Measurements from ENCODE around the gene CALML4. TPM values are rescaled to one million over a fixed set of nuclear protein-coding genes. Genes with fewer than 3 reads are reported as not detected.
"Not testable (repeated sequence)": the region's sequence is repeated elsewhere in the genome, so short reads cannot be mapped to it uniquely, and the experiment has no call there.

Gene CALML4
- total RNA-seq, 4 donors from 2014 or later = 1.6 to 5.3 (median 3.3) TPM

DNA sequence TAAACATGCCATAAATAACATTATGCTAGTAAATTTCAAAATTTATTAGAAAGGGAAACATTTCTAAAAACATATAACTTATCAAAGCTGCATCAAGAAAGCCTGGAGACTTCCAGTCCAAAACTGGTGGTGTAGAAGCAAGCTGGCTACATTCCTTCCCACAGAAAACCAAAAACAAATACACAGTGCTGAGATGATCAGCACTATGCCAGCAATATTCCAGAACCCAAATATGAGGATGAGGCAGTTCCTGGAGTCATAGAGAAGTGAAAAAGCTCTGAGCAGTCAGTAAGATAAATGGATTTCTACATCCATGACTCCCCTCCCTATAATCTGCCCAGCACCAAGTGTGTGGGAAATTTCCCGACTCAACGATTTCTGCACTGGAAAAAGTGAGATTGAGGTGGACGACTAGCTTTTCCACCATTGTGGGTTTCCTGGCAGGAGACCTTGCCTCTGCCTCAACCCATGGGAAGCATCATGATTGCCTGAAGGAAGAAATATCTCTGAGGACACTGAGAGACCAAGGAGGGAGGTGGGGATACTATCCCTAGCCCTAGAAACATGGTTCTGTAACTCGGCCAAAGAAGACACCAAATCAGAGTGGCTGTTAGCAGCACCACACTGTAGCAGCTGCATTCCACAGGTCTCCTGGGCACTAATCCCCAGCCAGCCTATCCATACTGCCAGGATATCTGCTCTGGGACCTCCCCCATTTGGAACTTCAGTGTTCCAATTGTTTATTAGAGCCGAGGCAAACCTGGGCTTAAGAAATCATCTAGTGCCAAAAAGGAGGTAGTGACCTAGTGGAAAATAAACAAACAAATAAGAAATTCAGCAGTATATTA, 36.2 kb upstream of the CALML4 start:
- Histone ChIP-seq H3K9me3 (peaks cover 0 to 8% (median 0%) of the 10 kb centered on the region in 3 donors), H3K4me3 (no peak overlapping the region), H3K36me3 (no peaks in the 10 kb centered on the region), H3K27ac (no peak overlapping the region), H3K4me1 (no peaks in the 10 kb centered on the region), H3K27me3 (no peaks in the 10 kb centered on the region)
- no peak for TF ChIP-seq POLR2A (IDR thresholded peaks at IDR 0.05)
- TF ChIP-seq, protein P1, sequence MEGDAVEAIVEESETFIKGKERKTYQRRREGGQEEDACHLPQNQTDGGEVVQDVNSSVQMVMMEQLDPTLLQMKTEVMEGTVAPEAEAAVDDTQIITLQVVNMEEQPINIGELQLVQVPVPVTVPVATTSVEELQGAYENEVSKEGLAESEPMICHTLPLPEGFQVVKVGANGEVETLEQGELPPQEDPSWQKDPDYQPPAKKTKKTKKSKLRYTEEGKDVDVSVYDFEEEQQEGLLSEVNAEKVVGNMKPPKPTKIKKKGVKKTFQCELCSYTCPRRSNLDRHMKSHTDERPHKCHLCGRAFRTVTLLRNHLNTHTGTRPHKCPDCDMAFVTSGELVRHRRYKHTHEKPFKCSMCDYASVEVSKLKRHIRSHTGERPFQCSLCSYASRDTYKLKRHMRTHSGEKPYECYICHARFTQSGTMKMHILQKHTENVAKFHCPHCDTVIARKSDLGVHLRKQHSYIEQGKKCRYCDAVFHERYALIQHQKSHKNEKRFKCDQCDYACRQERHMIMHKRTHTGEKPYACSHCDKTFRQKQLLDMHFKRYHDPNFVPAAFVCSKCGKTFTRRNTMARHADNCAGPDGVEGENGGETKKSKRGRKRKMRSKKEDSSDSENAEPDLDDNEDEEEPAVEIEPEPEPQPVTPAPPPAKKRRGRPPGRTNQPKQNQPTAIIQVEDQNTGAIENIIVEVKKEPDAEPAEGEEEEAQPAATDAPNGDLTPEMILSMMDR (IDR thresholded peaks at IDR 0.05) = no peak
- 77% methylated on average over 4 to 5 of the region's 5 CpGs for WGBS, 2 donors
- intact Hi-C loops (cut with DNase I) = no loop called here
- no peak for DNase-seq

DNA sequence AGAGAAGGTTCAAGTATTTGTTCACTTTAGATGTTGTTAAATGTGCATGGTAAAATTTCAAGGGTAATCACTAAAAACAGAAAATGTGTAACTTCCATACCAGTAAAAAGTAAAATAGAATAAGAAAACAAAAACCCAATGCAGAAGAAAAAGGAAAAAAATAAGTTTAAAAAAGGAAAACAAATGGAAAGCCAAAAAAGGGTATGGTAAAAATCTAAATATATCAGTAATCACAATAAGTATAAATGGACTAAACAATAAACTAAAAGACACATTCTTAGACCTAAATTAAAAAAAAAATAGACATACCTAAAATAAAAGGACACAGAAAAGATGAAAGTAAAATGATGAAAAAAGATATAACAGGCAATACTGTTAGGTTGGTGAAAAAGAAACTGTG, 33.9 kb upstream of the CALML4 start:
- intact Hi-C loops (cut with DNase I) = no loop called here

DNA sequence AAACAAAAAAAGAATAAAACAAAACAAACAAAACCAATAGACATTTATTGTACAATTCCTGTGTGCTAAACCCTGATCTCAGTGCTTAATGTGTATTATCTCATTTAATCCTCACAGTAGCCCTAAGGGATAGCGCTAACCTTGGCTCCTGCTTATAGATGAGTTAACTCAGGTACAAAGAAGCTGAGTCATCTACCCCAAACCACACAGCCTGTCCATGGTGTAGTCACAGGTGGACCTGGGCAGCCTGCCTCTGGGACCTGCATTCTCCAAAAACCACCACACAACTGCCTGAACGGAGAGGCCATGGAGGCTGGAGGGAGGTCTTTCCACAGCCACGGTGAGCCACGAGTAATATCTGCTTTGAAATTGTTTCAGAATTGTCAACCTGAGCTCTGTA, 29.9 kb upstream of the CALML4 start:
- no peak for TF ChIP-seq POLR2A (IDR thresholded peaks at IDR 0.05)
- TF ChIP-seq, protein P1 (IDR thresholded peaks at IDR 0.05) = no peak
- DNase-seq = no peak
- Histone ChIP-seq H3K27me3 (peaks cover 0 to 41% (median 0%) of the 10 kb centered on the region in 4 donors), H3K27ac (no peak overlapping the region), H3K4me3 (no peak overlapping the region), H3K4me1 (peaks cover 3 to 23% (median 5%) of the 10 kb centered on the region in 3 donors), H3K36me3 (no peaks in the 10 kb centered on the region), H3K9me3 (no peaks in the 10 kb centered on the region)
- intact Hi-C loops (cut with DNase I) = no loop called here
- 44 to 58% methylated on average over 3 to 4 of the region's 4 CpGs for WGBS, 2 donors

More for the DNA sequence above, 33.9 kb upstream of the CALML4 start:
- Histone ChIP-seq H3K27me3 (peaks cover 0 to 5% (median 0%) of the 10 kb centered on the region in 4 donors), H3K9me3 (peaks cover 0 to under 1% (median 0%) of the 10 kb centered on the region in 3 donors), H3K4me1 (peaks cover 0 to 12% (median 0%) of the 10 kb centered on the region in 3 donors), H3K27ac (no peak overlapping the region), H3K36me3 (no peaks in the 10 kb centered on the region), H3K4me3 (no peak overlapping the region)
- DNase-seq = no peak
- TF ChIP-seq, protein P1 (IDR thresholded peaks at IDR 0.05) = no peak

DNA sequence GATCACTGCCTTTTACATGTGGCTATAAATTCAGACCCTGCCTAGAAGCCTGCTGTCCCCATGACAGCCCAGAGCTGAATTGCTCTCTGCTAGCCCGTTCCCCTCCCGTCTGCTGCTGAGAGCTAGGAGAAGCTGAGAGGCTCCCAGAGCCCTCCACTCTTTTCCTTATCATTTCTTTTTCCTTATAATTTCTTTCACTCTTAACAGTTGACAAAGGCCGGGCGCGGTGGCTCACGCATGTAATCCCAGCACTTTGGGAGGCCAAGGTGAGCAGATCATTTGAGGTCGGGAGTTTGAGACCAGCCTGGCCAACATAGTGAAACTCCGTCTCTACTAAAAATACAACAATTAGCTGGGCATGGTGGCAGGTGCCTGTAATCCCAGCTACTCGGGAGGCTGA, 29.4 kb upstream of the CALML4 start:
- DNase-seq; H3K4me3 ChIP-seq; H3K9me3 ChIP-seq; H3K27ac ChIP-seq; intact Hi-C loops (cut with DNase I); H3K36me3 ChIP-seq: not testable (repeated sequence)
- Histone ChIP-seq H3K27me3 (peaks cover 0 to 41% (median 0%) of the 10 kb centered on the region in 4 donors), H3K4me1 (peaks cover 4 to 26% (median 7%) of the 10 kb centered on the region in 3 donors)
- 74 to 79% methylated on average over 7 to 9 of the region's 9 CpGs for WGBS, 2 donors

DNA sequence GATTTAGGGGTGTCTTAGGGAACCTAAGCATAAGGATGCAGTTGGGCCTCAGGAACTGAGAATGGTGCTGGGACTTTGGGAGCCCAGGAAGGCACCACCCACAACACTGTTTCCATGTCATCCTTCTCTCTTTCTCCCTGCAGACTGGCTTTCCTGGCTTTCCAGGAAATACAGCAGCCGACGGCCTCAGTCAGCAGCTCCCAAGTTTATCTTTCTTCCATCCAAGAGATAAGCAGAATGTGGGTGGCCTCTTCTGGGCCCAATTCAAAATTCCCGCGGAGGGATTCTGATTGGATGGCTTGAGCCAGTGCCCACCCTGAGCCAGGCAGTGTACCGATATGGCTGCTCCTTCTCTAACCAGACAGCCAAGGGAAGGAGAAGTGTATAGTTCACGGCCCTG, 28.9 kb upstream of the CALML4 start:
- no peaks in the 10 kb centered on the region for H3K9me3 ChIP-seq
- no peak overlapping the region for H3K27ac ChIP-seq
- WGBS, 2 donors = 59 to 67% methylated on average over 6 of the region's 6 CpGs
- no peaks in the 10 kb centered on the region for H3K36me3 ChIP-seq
- intact Hi-C loops (cut with DNase I) = no loop called here
- H3K4me1 ChIP-seq = peaks cover 4 to 26% (median 7%) of the 10 kb centered on the region in 3 donors
- no peak for DNase-seq
- no peak for TF ChIP-seq POLR2A (IDR thresholded peaks at IDR 0.05)
- TF ChIP-seq, protein P1 (IDR thresholded peaks at IDR 0.05) = no peak
- peaks cover 0 to 41% (median 0%) of the 10 kb centered on the region in 4 donors for H3K27me3 ChIP-seq
- no peak overlapping the region for H3K4me3 ChIP-seq
